Left lobe of liver (tissue), 2 donors: ENCODE data around the gene ZBTB42. TPM values are rescaled to one million over a fixed set of nuclear protein-coding genes. Genes with fewer than 3 reads are reported as not detected.

ENCODE experiments used
- ATAC-seq: fragments of 200-7000 bp; cut with Tn5 transposase; one replicate; pipeline ENCODE4 v1.9.1; 2020; ENCODE audit warnings: mild to moderate bottlenecking, moderate library complexity
- DNase-seq: peaks from one replicate; pipeline ENCODE4 v3.0.0-alpha.2; 2020; ENCODE audit warnings: low spot score
- total RNA-seq: library from RNA; stranded (reverse); gene quantifications from one replicate; pipeline ENCODE4 v1.2.1, GENCODE V29; 2021
- donor health status: DM: no; HTN: no; CAD: no; lungs with moderate emphysema.
- donor health status: DM: no; HTN: yes; CAD: no.

ZBTB42 gene
- total RNA-seq, 1 donor from 2014 or later = 4.9 TPM

GRCh38 chr14:104794631-104794992 is 6.3 kb upstream of the ZBTB42 start:
- DNase-seq (no peak), ATAC-seq (peak; percentile 17)

- DNase-seq (no peak), ATAC-seq (no peak)
These were observed 5.7 kb upstream of the ZBTB42 start, which contains the start of gene AKT1 for GRCh38 chr14:104794993-104795780. Gene AKT1, minus strand, starts transcription at chr14:104795748. Its CDS starts 3,105 bp downstream, at chr14:104792643.

- DNase-seq = peak; percentile 79
- ATAC-seq = peak; percentile 51
These were observed 4.9 kb upstream of the ZBTB42 start for GRCh38 chr14:104795781-104796686.

GRCh38 chr14:104796687-104797081 is 4.2 kb upstream of the ZBTB42 start:
- no peak for ATAC-seq
- no peak for DNase-seq

GRCh38 chr14:104797115-104798044 is 3.5 kb upstream of the ZBTB42 start:
- no peak for DNase-seq
- ATAC-seq = no peak

- ATAC-seq (no peak), DNase-seq (no peak)
These were observed 2.3 kb upstream of the ZBTB42 start for GRCh38 chr14:104798300-104799243.

- DNase-seq (no peak), ATAC-seq (no peak)
These were observed 1.5 kb upstream of the ZBTB42 start for GRCh38 chr14:104799244-104800014.

GRCh38 chr14:104800015-104800770 is 708 bp upstream of the ZBTB42 start:
- DNase-seq (peak; percentile 87), ATAC-seq (peak; percentile 67)

- no peak for DNase-seq
These were observed 856 bp downstream of the ZBTB42 start for GRCh38 chr14:104801520-104802393.

GRCh38 chr14:104802394-104803184 is 1.7 kb downstream of the ZBTB42 start:
- DNase-seq = no peak
- ATAC-seq = no peak

More at GRCh38 chr14:104801520-104802393, 856 bp downstream of the ZBTB42 start:
- ATAC-seq = no peak

GRCh38 chr14:104803280-104803911 is 2.5 kb downstream of the ZBTB42 start:
- DNase-seq = no peak
- ATAC-seq = no peak

GRCh38 chr14:104803912-104804410 is 3.1 kb downstream of the ZBTB42 start:
- DNase-seq (no peak), ATAC-seq (no peak)

- ATAC-seq = no peak
- no peak for DNase-seq
These were observed 3.8 kb downstream of the ZBTB42 start for GRCh38 chr14:104804481-104805325.

- DNase-seq = peak; percentile 45
- no peak for ATAC-seq
These were observed 4.4 kb downstream of the ZBTB42 start for GRCh38 chr14:104805326-104805678.
